Cerebellar nuclear complex (tissue), 1 donor: Measurements from ENCODE around the gene CPVL.

ENCODE experiments used
- DNase-seq, 2 experiments: peaks; one replicate each; lab custom pipeline; 2025; lab: John Stamatoyannopoulos, UW

CPVL gene

GRCh38 chr7:29003703-29004102 is 142.6 kb downstream of the CPVL start:
- DNase-seq: no peak

GRCh38 chr7:29000717-29001076 is 145.6 kb downstream of the CPVL start:
- no peak for DNase-seq

GRCh38 chr7:28999895-29000716 is 146.2 kb downstream of the CPVL start:
- no peak for DNase-seq

GRCh38 chr7:28999427-28999826 is 146.9 kb downstream of the CPVL start:
- DNase-seq: no peak

GRCh38 chr7:28998105-28998504 is 148.2 kb downstream of the CPVL start:
- no peak for DNase-seq

GRCh38 chr7:28996836-28997235 is 149.5 kb downstream of the CPVL start:
- no peak for DNase-seq

GRCh38 chr7:28993371-28993770 is 153.0 kb downstream of the CPVL start:
- DNase-seq: no peak

- DNase-seq: no peak
These were observed 153.5 kb downstream of the CPVL start for GRCh38 chr7:28992798-28993197.

GRCh38 chr7:28990200-28990960 is 156.0 kb downstream of the CPVL start:
- DNase-seq: no peak

- DNase-seq: no peak
These were observed 156.9 kb downstream of the CPVL start for GRCh38 chr7:28989211-28989980.

GRCh38 chr7:28988810-28989209 is 157.5 kb downstream of the CPVL start:
- DNase-seq: no peak

- no peak for DNase-seq
These were observed 158.2 kb downstream of the CPVL start for GRCh38 chr7:28988091-28988490.

- DNase-seq: no peak
These were observed 159.6 kb downstream of the CPVL start for GRCh38 chr7:28986765-28987110.

- DNase-seq: no peak
These were observed 160.1 kb downstream of the CPVL start for GRCh38 chr7:28986028-28986764.

GRCh38 chr7:28984631-28985030 is 161.7 kb downstream of the CPVL start:
- DNase-seq: no peak

GRCh38 chr7:28984217-28984616 is 162.1 kb downstream of the CPVL start:
- no peak for DNase-seq

- DNase-seq: no peak
These were observed 162.7 kb downstream of the CPVL start for GRCh38 chr7:28983396-28984190.

GRCh38 chr7:28981161-28981465 is 165.2 kb downstream of the CPVL start:
- no peak for DNase-seq

- no peak for DNase-seq
These were observed 165.7 kb downstream of the CPVL start for GRCh38 chr7:28980451-28981160.

- DNase-seq: no peak
These were observed 166.6 kb downstream of the CPVL start for GRCh38 chr7:28979776-28980175.

- DNase-seq: no peak
These were observed 168.5 kb downstream of the CPVL start for GRCh38 chr7:28977881-28978280.
